Activated CD4-positive, alpha-beta T cell treated with anti-CD3 and anti-CD28 coated beads, Interleukin-2, amount 10 ng/mL, durations not matched to agents 24 days and 14 days (primary cell): ENCODE data around the gene C7orf57. TPM values are rescaled to one million over a fixed set of nuclear protein-coding genes. Genes with fewer than 3 reads are reported as not detected.

Experiments used
- DNase-seq: peaks from one replicate; pipeline ENCODE4 v3.0.0; 2022
- H3K27ac Mint-ChIP-seq: one replicate; pipeline ENCODE4 v1.8.0; 2022; ENCODE audit warnings: mild to moderate bottlenecking, mixed read lengths
- H3K27me3 Mint-ChIP-seq: one replicate; pipeline ENCODE4 v1.8.0; 2022; ENCODE audit warnings: mixed read lengths
- H3K36me3 Mint-ChIP-seq: one replicate; pipeline ENCODE4 v1.8.0; 2022; ENCODE audit warnings: low read depth, mild to moderate bottlenecking, mixed read lengths
- H3K4me1 Mint-ChIP-seq: one replicate; pipeline ENCODE4 v1.8.0; 2021; ENCODE audit warnings: mixed read lengths
- H3K4me3 Mint-ChIP-seq: one replicate; pipeline ENCODE4 v1.8.0; 2022; ENCODE audit warnings: mild to moderate bottlenecking, moderate library complexity, mixed read lengths
- H3K9me3 Mint-ChIP-seq: one replicate; pipeline ENCODE4 v1.8.0; 2021; ENCODE audit warnings: mixed read lengths
- intact Hi-C: fragments of 100-400 bp; cut with micrococcal nuclease; formaldehyde crosslinking; loops from one replicate; pipeline ENCODE4 v1.15.1; 2023
- total RNA-seq: library from RNA; stranded (reverse); gene quantifications from 2 replicates; pipeline ENCODE4 v1.2.3, GENCODE V29; 2022

C7orf57 gene
- total RNA-seq, 1 donor from 2014 or later, result 0.14 TPM

DNA sequence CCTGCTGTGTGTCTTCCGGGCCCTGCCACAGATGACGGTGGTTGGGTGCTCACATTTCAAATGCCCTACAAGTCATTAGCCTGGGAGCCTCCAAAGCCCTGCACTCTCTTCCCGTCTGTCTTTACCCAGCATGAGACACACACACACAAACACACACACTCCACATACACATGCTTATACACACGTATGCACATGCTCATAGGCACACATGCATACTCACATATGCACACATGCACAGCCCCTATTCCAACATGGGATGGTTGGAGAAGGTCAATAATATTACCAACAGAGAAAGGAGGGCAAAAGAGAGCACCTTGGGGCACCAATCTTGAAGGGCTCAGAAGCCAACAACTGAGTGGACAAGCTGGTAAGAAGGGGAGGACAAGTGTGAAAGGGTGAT is 25.4 kb upstream of the C7orf57 start:
- no peak overlapping the region for H3K4me3 Mint-ChIP-seq
- peaks cover 11% of the 10 kb centered on the region for H3K27me3 Mint-ChIP-seq
- no peaks in the 10 kb centered on the region for H3K36me3 Mint-ChIP-seq
- H3K27ac Mint-ChIP-seq, result no peak overlapping the region
- intact Hi-C loops, result no loop called here
- no peaks in the 10 kb centered on the region for H3K4me1 Mint-ChIP-seq
- no peak for DNase-seq
- no peaks in the 10 kb centered on the region for H3K9me3 Mint-ChIP-seq

DNA sequence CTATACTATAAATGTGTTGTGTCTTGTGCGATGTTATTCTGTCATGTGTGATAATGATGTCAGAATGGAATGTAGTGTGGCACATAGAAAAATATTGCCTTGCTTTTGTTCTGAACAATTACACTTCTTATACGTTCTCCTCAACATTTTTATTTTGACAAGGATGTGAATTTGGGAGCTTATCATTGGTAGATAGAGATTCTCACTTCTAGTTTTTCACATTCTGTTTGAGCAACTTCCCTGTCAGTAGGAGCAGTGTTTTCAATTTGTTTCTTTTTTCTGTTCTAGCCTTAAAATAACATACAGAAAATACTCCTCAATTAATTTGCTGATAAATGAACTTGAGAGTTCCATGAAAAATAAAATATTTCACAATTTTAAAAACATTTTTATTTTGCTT is 24.0 kb upstream of the C7orf57 start:
- DNase-seq, result no peak
- Mint-ChIP-seq H3K27me3 (peaks cover 4% of the 10 kb centered on the region), H3K27ac (no peak overlapping the region), H3K4me1 (no peaks in the 10 kb centered on the region), H3K36me3 (no peaks in the 10 kb centered on the region), H3K4me3 (no peak overlapping the region), H3K9me3 (no peaks in the 10 kb centered on the region)
- intact Hi-C loops, result no loop called here

- H3K4me3 Mint-ChIP-seq, result no peak overlapping the region
- intact Hi-C loops, result no loop called here
- peaks cover 2% of the 10 kb centered on the region for H3K27me3 Mint-ChIP-seq
Measured at GRCh38 chr7:48011951-48012350, 23.4 kb upstream of the C7orf57 start.

DNA sequence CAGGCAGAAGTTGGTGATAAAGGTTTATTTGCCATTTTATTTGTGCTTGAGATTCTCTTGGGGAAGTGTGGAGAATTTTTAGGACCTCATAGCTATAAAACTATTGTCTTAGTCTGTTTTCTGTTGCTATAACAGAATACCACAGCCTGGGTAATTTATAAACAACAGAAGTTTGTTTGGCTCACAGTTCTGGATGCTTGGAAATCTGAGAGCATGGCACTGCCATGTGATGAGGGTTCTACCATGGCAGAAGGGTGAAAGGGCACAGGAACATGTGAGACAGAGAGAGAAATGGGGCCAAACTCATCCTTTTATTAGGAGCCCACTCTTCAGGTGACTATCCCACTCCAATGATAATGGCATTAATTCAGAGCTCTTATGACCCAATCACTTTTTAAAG is 18.7 kb upstream of the C7orf57 start:
- H3K36me3 Mint-ChIP-seq, result no peaks in the 10 kb centered on the region
- DNase-seq, result no peak
- no peaks in the 10 kb centered on the region for H3K4me1 Mint-ChIP-seq
- peaks cover 18% of the 10 kb centered on the region for H3K9me3 Mint-ChIP-seq
- H3K27me3 Mint-ChIP-seq, result peaks cover 28% of the 10 kb centered on the region
- no peak overlapping the region for H3K4me3 Mint-ChIP-seq
- no peak overlapping the region for H3K27ac Mint-ChIP-seq
- intact Hi-C loops, result no loop called here

More at GRCh38 chr7:48011951-48012350, 23.4 kb upstream of the C7orf57 start:
- DNase-seq, result no peak
- H3K27ac Mint-ChIP-seq, result no peak overlapping the region
- H3K4me1 Mint-ChIP-seq, result no peaks in the 10 kb centered on the region
- H3K9me3 Mint-ChIP-seq, result no peaks in the 10 kb centered on the region
- H3K36me3 Mint-ChIP-seq, result no peaks in the 10 kb centered on the region

DNA sequence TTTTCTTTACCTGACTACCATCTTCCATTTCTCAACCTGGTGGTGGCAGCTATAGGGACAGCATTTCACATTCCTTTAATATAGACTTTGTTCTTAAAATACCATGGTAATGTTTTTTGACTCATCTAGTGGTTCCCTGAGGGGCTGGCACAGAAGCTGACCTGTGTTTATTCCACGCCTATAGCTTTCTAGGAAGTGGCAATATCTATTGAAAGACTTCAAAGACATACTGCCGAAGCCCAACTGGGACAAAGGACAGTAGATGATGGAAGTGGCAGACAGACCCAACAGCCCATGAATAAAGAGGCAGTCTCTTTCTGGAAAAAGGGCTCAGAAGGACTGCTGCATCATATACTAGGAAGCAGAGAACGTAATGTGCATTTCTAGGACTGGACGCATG is 17.7 kb upstream of the C7orf57 start:
- H3K4me3 Mint-ChIP-seq, result no peak overlapping the region
- H3K4me1 Mint-ChIP-seq, result no peaks in the 10 kb centered on the region
- peaks cover 33% of the 10 kb centered on the region for H3K27me3 Mint-ChIP-seq
- no peak for DNase-seq
- intact Hi-C loops, result no loop called here
- H3K27ac Mint-ChIP-seq, result no peak overlapping the region
- H3K36me3 Mint-ChIP-seq, result no peaks in the 10 kb centered on the region
- peaks cover 23% of the 10 kb centered on the region for H3K9me3 Mint-ChIP-seq

DNA sequence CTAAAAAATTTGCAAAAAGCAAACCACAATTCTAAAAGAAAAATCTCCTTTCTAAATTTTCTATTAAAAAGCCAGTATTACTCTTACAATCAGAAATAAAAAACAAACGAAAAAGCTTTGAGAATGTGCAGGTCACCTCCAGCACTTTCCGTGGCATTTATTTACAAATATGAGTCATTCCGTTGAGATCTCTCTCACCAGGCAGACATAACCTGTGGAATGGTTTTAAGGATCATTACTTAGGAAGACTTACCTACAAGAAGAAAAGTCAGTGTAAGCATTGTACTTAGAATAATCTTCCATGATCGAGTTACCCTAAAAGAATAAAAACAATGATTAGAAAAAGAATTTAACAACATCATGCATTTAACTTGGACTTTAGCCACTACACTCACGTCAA is 9.7 kb upstream of the C7orf57 start:
- H3K27ac Mint-ChIP-seq, result no peak overlapping the region
- no peak overlapping the region for H3K4me3 Mint-ChIP-seq
- H3K36me3 Mint-ChIP-seq, result no peaks in the 10 kb centered on the region
- intact Hi-C loops, result no loop called here
- H3K27me3 Mint-ChIP-seq, result peaks cover 59% of the 10 kb centered on the region
- no peaks in the 10 kb centered on the region for H3K4me1 Mint-ChIP-seq
- DNase-seq, result no peak
- peaks cover 18% of the 10 kb centered on the region for H3K9me3 Mint-ChIP-seq

GRCh38 chr7:48028938-48029337 is 6.4 kb upstream of the C7orf57 start, which contains the start of gene SUN3:
TSS of gene SUN3 (minus strand) at chr7:48029107. CDS start at chr7:48028938, 169 bp downstream.
- Mint-ChIP-seq H3K9me3 (peaks cover 6% of the 10 kb centered on the region), H3K36me3 (no peaks in the 10 kb centered on the region), H3K4me3 (no peak within 1 kb of the TSS), H3K27ac (no peak within 1 kb of the TSS), H3K27me3 (peaks cover 62% of the 10 kb centered on the region), H3K4me1 (no peaks in the 10 kb centered on the region)
- DNase-seq, result no peak
- intact Hi-C loops, result no loop called here

DNA sequence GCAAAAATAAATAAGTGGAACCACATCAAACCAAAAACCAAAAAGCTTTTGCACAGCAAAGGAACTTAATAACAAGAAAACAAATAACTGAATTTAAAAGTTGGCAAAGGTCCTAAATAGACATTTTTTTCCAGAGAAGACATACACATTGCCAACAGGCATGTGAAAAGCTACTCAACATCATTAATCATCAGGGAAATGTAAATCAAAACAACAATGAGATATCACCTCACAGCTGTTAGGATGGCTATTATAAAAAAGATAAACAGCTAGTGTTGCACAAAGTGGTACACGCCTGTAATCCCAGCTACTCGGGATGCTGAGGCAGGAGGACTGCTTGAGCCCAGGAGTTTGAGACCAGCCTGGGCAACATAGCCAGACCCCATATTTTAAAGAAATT is 4.2 kb upstream of the C7orf57 start:
- intact Hi-C loops, result no loop called here
- Mint-ChIP-seq H3K36me3 (no peaks in the 10 kb centered on the region), H3K9me3 (no peaks in the 10 kb centered on the region)

DNA sequence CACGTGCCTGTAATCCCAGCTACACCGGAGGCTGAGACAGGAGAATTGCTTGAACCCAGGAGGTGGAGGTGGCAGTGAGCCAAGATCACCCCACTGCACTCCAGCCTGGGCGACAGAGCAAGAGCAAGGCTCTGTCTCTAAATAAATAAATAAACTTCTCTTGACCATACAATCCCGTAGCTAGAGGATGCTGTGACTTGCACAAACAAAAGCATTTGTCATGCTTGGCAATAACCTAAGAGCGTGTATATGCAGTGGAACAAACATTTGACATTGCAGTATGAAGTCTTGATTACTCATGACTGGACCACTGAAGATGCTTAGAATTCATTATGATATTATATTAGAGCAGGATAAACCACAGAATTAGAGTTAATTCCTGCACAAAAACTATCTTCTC is 1.4 kb upstream of the C7orf57 start:
- H3K27me3 Mint-ChIP-seq, result peaks cover 76% of the 10 kb centered on the region

More for the DNA sequence above, 4.2 kb upstream of the C7orf57 start:
- Mint-ChIP-seq H3K27me3 (peaks cover 66% of the 10 kb centered on the region), H3K4me1 (peaks cover 6% of the 10 kb centered on the region), H3K4me3 (no peak overlapping the region), H3K27ac (no peak overlapping the region)
- DNase-seq, result no peak

GRCh38 chr7:48035967-48036478 is 680 bp downstream of the C7orf57 start:
- Mint-ChIP-seq H3K4me3 (peak overlapping the region; percentile 84), H3K9me3 (no peaks in the 10 kb centered on the region)
- DNase-seq, result no peak

More for the DNA sequence above, 1.4 kb upstream of the C7orf57 start:
- no peak for DNase-seq
- peaks cover 11% of the 10 kb centered on the region for H3K4me1 Mint-ChIP-seq
- no peaks in the 10 kb centered on the region for H3K9me3 Mint-ChIP-seq
- H3K4me3 Mint-ChIP-seq, result no peak overlapping the region
- H3K27ac Mint-ChIP-seq, result no peak overlapping the region
- intact Hi-C loops, result no loop called here
- no peaks in the 10 kb centered on the region for H3K36me3 Mint-ChIP-seq

DNA sequence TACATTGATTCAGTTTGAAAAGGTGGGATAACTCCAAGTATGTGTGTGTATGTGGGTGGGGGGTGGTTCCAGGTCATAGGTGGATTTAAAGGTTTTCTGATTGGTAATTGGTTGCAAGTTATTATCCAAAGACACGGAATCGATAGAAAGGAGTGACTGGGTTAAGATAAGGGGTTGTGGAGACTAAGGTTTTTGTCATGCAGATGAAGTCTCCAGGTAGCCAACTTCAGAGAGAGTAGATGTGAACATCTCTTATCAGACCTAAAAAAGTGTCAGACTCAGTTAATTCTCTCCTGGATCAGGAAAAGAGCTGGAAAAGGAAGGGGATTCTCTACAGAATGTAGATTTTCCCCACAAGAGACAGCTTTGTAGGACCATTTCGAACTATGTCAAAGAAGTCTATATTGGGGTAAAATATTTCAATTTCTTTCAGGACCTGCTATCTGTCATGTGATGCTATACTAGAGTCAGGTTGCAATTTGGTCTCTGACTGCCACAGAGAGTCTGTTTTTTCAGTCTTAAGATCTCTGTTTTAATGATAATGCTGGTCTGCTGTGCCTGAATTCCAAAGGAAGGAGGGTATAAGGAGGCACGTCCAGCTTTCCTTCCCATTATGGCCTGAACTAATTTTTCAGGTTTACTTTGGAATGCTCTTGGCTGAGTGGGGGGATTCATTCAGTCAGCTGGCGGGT is 3.6 kb downstream of the C7orf57 start:
- Mint-ChIP-seq H3K36me3 (no peaks in the 10 kb centered on the region), H3K27ac (no peak overlapping the region), H3K27me3 (peaks cover 41% of the 10 kb centered on the region), H3K9me3 (no peaks in the 10 kb centered on the region), H3K4me3 (no peak overlapping the region), H3K4me1 (peaks cover 32% of the 10 kb centered on the region)
- intact Hi-C loops, result loop anchor here (5.0 kb wide), 1 partner anchor 557 kb away; no protein-coding TSS in a partner anchor
- no peak for DNase-seq

More at GRCh38 chr7:48035967-48036478, 680 bp downstream of the C7orf57 start:
- Mint-ChIP-seq H3K4me1 (peaks cover 13% of the 10 kb centered on the region), H3K27ac (peak overlapping the region; percentile 74), H3K36me3 (no peaks in the 10 kb centered on the region), H3K27me3 (peaks cover 59% of the 10 kb centered on the region)
- intact Hi-C loops, result loop anchor here (1.0 to 5.0 kb wide), 5 partner anchors 45 to 554 kb away; partner anchors contain the start of gene HUS1

DNA sequence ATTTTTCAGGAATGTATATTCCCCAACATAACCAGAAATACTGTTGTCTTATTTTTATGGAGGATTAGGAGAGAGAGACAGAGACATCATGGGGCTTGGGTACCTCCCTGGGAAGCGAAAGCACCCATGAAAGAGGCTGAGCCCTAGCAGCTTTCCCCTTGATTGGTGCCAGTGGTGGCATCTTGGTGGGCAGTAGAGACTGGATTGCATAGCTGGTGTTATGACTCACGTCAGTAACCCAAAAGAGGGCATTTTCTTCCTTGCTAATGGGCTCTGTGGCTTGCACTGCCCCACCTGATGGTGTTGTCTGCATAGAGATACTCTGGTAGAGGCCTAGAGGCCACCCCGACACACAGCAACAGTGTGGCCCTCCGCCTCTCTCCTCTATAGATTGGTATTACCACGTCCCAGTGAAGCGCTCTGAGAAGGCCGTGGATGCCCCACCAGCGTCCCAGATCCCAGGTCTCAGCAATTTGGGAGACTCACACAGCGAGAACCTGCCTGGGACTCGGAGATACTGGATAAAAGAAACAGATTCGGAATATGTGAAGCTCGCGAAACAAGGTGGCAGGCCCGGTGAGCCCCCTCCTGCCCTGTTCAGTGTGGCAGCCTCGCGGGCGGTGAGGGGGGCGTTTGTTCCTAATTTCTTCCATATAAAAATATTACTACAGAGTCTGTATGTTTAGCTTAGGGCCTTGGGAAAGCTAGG is 5.8 kb downstream of the C7orf57 start:
- Mint-ChIP-seq H3K4me3 (peak overlapping the region; percentile 44), H3K27ac (peak overlapping the region; percentile 79), H3K9me3 (no peaks in the 10 kb centered on the region), H3K4me1 (peaks cover 35% of the 10 kb centered on the region), H3K27me3 (peaks cover 27% of the 10 kb centered on the region), H3K36me3 (no peaks in the 10 kb centered on the region)
- no peak for DNase-seq
- intact Hi-C loops, result loop anchor here (1.0 kb wide), 1 partner anchor 44 kb away; no protein-coding TSS in a partner anchor

GRCh38 chr7:48041653-48041970 is 6.3 kb downstream of the C7orf57 start:
- peak overlapping the region; percentile 79 for H3K27ac Mint-ChIP-seq
- peaks cover 35% of the 10 kb centered on the region for H3K4me1 Mint-ChIP-seq
- DNase-seq, result no peak
- no peaks in the 10 kb centered on the region for H3K9me3 Mint-ChIP-seq
- no peaks in the 10 kb centered on the region for H3K36me3 Mint-ChIP-seq
- intact Hi-C loops, result loop anchor here (1.0 kb wide), 1 partner anchor 44 kb away; no protein-coding TSS in a partner anchor
- H3K4me3 Mint-ChIP-seq, result peak overlapping the region; percentile 44
- H3K27me3 Mint-ChIP-seq, result peaks cover 22% of the 10 kb centered on the region

GRCh38 chr7:48042216-48042615 is 6.9 kb downstream of the C7orf57 start:
- no peak for DNase-seq
- no peaks in the 10 kb centered on the region for H3K36me3 Mint-ChIP-seq
- peaks cover 16% of the 10 kb centered on the region for H3K27me3 Mint-ChIP-seq
- H3K4me3 Mint-ChIP-seq, result no peak overlapping the region
- intact Hi-C loops, result no loop called here
- H3K9me3 Mint-ChIP-seq, result no peaks in the 10 kb centered on the region
- peaks cover 36% of the 10 kb centered on the region for H3K4me1 Mint-ChIP-seq
- H3K27ac Mint-ChIP-seq, result peak overlapping the region; percentile 2
